Measurements from ENCODE around the gene XCR1.

DNA sequence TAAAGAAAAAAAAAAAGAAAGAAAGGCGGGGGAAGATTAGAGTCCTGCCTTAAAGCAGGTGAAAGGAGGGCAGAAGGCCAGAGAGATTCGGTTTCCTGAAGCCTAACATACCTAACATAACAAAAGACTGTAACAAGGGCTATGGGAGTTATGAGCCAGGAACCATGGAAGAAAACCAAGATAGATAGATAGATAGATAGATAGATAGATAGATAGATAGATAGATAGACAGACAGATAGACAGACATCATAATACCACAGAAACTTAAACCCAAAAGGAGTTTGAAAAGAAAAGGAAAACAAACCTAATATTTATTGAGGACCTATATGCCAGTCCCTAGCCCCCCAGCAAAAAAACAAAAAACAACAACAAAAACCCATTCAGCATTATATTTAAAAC is 29.3 kb downstream of the XCR1 start:
- TF ChIP-seq, protein P1, sequence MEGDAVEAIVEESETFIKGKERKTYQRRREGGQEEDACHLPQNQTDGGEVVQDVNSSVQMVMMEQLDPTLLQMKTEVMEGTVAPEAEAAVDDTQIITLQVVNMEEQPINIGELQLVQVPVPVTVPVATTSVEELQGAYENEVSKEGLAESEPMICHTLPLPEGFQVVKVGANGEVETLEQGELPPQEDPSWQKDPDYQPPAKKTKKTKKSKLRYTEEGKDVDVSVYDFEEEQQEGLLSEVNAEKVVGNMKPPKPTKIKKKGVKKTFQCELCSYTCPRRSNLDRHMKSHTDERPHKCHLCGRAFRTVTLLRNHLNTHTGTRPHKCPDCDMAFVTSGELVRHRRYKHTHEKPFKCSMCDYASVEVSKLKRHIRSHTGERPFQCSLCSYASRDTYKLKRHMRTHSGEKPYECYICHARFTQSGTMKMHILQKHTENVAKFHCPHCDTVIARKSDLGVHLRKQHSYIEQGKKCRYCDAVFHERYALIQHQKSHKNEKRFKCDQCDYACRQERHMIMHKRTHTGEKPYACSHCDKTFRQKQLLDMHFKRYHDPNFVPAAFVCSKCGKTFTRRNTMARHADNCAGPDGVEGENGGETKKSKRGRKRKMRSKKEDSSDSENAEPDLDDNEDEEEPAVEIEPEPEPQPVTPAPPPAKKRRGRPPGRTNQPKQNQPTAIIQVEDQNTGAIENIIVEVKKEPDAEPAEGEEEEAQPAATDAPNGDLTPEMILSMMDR (IDR thresholded peaks at IDR 0.05): no peak
- no peak for TF ChIP-seq EZH2 (IDR thresholded peaks at IDR 0.05; ENCODE audit: borderline replicate concordance, insufficient read depth, low read depth, low read length, poor library complexity, severe bottlenecking)

All from B cell (primary cell).